ENCODE data around the gene KCNK6. TPM values are rescaled to one million over a fixed set of nuclear protein-coding genes. Genes with fewer than 3 reads are reported as not detected.

The KCNK6 gene
- total and polyA plus RNA-seq, 2 experiments from 2014 or later, result 9.0 to 14.6 TPM

GRCh38 chr19:38320969-38321339 is 1.3 kb downstream of the KCNK6 start:
- H3K36me3 ChIP-seq (ENCODE audit: insufficient read depth), result no peaks in the 10 kb centered on the region
- H3K4me3 Mint-ChIP-seq, result peak overlapping the region; percentile 77; the same call in 1 of the 3 replicates
- peak overlapping the region; percentile 98; the same call in 1 of the 2 replicates for H3K4me2 ChIP-seq
- no peaks in the 10 kb centered on the region; the same call in 1 of the 2 replicates for H3K4me1 ChIP-seq (ENCODE audit: insufficient read depth)
- H3K79me2 ChIP-seq (replicated peaks; ENCODE audit: insufficient read depth), result no peaks in the 10 kb centered on the region
- peaks cover 40% of the 10 kb centered on the region for H3K27me3 Mint-ChIP-seq (ENCODE audit: insufficient read depth, low read depth, poor library complexity)
- ATAC-seq, result no peak
- no peak overlapping the region for H3K27ac Mint-ChIP-seq
- H3K9me3 Mint-ChIP-seq, result no peaks in the 10 kb centered on the region
- peaks cover 20% of the 10 kb centered on the region; the same call in 2 of the 3 replicates for H3K4me1 Mint-ChIP-seq
- peaks cover 11% of the 10 kb centered on the region; the same call in 1 of the 2 replicates for H3F3A ChIP-seq (replicated peaks; ENCODE audit: low read depth)
- no peaks in the 10 kb centered on the region; the same call in 2 of the 3 replicates for H3K36me3 Mint-ChIP-seq (ENCODE audit: low read depth)
- no peak overlapping the region for H2AFZ ChIP-seq
- peaks cover 36% of the 10 kb centered on the region for H3K27me3 ChIP-seq (ENCODE audit: insufficient read depth)
- no peak overlapping the region for H3K27ac ChIP-seq (ENCODE audit: low read depth)
- H3K4me3 ChIP-seq, result peak overlapping the region; percentile 89
- DNase-seq (ENCODE audit: low spot score), result no peak
- no peaks in the 10 kb centered on the region; the same call in 1 of the 2 replicates for H4K20me1 ChIP-seq (replicated peaks; ENCODE audit: insufficient read depth)
- no peak for TF ChIP-seq CTCF (conservative IDR thresholded peaks at IDR 0.05; ENCODE audit: low read depth in 2 of 2)
- TF ChIP-seq NANOG (IDR thresholded peaks at IDR 0.05; ENCODE audit: borderline replicate concordance), result no peak
- TF ChIP-seq EZH2phosphoT487 (IDR thresholded peaks at IDR 0.05; ENCODE audit: unreplicated experiment), result no peak
- TF ChIP-seq CREB1 (CRISPR knock-in tag; IDR thresholded peaks at IDR 0.05; ENCODE audit: low read depth), result no peak
- TF ChIP-seq EZH2 (IDR thresholded peaks at IDR 0.05; ENCODE audit: low read depth, unreplicated experiment), result no peak
- no peak for TF ChIP-seq REST (IDR thresholded peaks at IDR 0.05; ENCODE audit: unreplicated experiment)
- TF ChIP-seq ZNF114 (CRISPR knock-in tag; IDR thresholded peaks at IDR 0.05), result no peak
- H3K9me2 ChIP-seq (ENCODE audit: insufficient read depth), result no peaks in the 10 kb centered on the region

GRCh38 chr19:38321646-38322196 is 2.1 kb downstream of the KCNK6 start:
- Mint-ChIP-seq H3K4me1 (peaks cover 18% of the 10 kb centered on the region; the same call in 2 of the 3 replicates), H3K36me3 (ENCODE audit: low read depth) (no peaks in the 10 kb centered on the region; the same call in 2 of the 3 replicates), H3K27me3 (ENCODE audit: insufficient read depth, low read depth, poor library complexity) (peaks cover 34% of the 10 kb centered on the region), H3K4me3 (no peak overlapping the region; the same call in 2 of the 3 replicates), H3K9me3 (no peaks in the 10 kb centered on the region), H3K27ac (no peak overlapping the region)
- peaks cover 6% of the 10 kb centered on the region; the same call in 1 of the 2 replicates for H3F3A ChIP-seq (replicated peaks; ENCODE audit: low read depth)
- TF ChIP-seq CTCF (conservative IDR thresholded peaks at IDR 0.05; ENCODE audit: low read depth in 2 of 2), result peak in 1 of 2 experiments; percentile 23; a peak in 1 of 4 replicates
- no peak for TF ChIP-seq REST (IDR thresholded peaks at IDR 0.05; ENCODE audit: unreplicated experiment)
- no peaks in the 10 kb centered on the region for H3K9me2 ChIP-seq (ENCODE audit: insufficient read depth)
- H3K4me2 ChIP-seq, result peak overlapping the region; percentile 32; the same call in 1 of the 2 replicates
- no peak overlapping the region for H3K4me3 ChIP-seq
- H3K36me3 ChIP-seq (ENCODE audit: insufficient read depth), result no peaks in the 10 kb centered on the region
- ATAC-seq (no peak), DNase-seq (ENCODE audit: low spot score) (no peak)
- H3K4me1 ChIP-seq (ENCODE audit: insufficient read depth), result no peaks in the 10 kb centered on the region; the same call in 1 of the 2 replicates
- H3K79me2 ChIP-seq (replicated peaks; ENCODE audit: insufficient read depth), result no peaks in the 10 kb centered on the region
- no peak overlapping the region for H2AFZ ChIP-seq
- no peaks in the 10 kb centered on the region; the same call in 1 of the 2 replicates for H4K20me1 ChIP-seq (replicated peaks; ENCODE audit: insufficient read depth)
- no peak overlapping the region for H3K27ac ChIP-seq (ENCODE audit: low read depth)
- H3K27me3 ChIP-seq (ENCODE audit: insufficient read depth), result peaks cover 36% of the 10 kb centered on the region

All from GM23338 (cell line).